AG04449 (cell line): Measurements from ENCODE around the gene FLVCR1.

Source experiments
- CTCF ChIA-PET: fragments of 350-600 bp; formaldehyde crosslinking; extraction: SDS; loops from one replicate; lab custom pipeline; 2021; ENCODE audit warnings: antibody characterized with exemption; lab: Yijun Ruan, JAX
- POLR2A ChIA-PET: fragments of 400-600, 350-600 bp; formaldehyde crosslinking; extraction: SDS; loops from one replicate; lab custom pipeline; 2020; ENCODE audit warnings: antibody characterized with exemption, inconsistent platforms; lab: Yijun Ruan, JAX
- DNase-seq: peaks from one replicate; pipeline ENCODE4 v3.0.0-alpha.2; 2010; ENCODE audit warnings: low read depth, low spot score
- H3K4me3 ChIP-seq: 2 replicates; pipeline ENCODE4 v1.5.1; 2011; ENCODE audit warnings: low read depth, mild to moderate bottlenecking, control low read depth, low read length
- CTCF ChIP-seq: IDR thresholded peaks from one replicate; pipeline ENCODE4 v1.5.1; 2011; ENCODE audit warnings: mild to moderate bottlenecking, moderate library complexity, low read length, control low read depth, inconsistent platforms; ENCODE audit not compliant: insufficient read depth; ENCODE audit errors: missing control alignments

Gene FLVCR1

GRCh38 chr1:212928323-212929291, 70.5 kb downstream of the FLVCR1 start:
- CTCF ChIA-PET: no interaction called here
- TF ChIP-seq CTCF: no peak
- DNase-seq: no peak
- H3K4me3 ChIP-seq: no peak overlapping the region
- POLR2A ChIA-PET: no interaction called here

GRCh38 chr1:212930986-212931678, 73.1 kb downstream of the FLVCR1 start:
- POLR2A ChIA-PET: no interaction called here
- H3K4me3 ChIP-seq: no peak overlapping the region
- no peak for TF ChIP-seq CTCF
- DNase-seq: no peak
- CTCF ChIA-PET: interaction anchor here (1.0 kb wide), 1 partner anchor 36 kb away, joined by 3 read pairs; no protein-coding TSS in a partner anchor

DNA sequence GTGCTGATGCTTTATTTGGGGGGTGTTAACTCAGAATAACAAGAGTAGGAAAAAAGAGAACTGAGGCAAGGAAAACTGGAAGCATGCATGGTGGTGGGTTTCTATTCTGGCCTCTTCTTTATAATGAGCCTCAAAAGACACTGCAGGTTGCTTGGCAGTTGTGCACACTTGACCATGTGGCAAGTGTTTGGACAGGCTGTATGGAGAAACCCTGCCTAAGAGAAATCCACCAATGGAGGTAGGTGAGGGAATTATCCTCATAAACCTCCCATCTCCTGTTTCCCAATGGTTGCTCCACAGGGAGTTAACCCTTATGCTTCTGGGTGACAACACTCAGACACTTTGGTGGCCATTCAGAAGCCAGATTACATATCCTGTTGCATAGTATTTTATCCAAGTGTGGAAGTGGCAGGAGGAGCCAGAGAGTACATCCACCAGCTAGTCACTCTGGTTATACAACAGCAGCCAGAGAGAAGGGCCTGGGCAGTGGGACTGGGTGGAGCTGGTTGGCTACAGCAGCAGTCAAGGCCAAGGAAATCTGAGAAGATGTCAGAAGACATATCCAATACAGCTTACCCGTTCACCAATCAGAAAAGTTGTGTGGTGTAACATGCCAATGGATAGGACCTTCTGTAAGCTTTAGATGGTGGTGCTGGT, 75.9 kb downstream of the FLVCR1 start:
- no peak for TF ChIP-seq CTCF
- POLR2A ChIA-PET: no interaction called here
- CTCF ChIA-PET: interaction anchor here (1.0 kb wide), 1 partner anchor 34 kb away, joined by 4 read pairs; no protein-coding TSS in a partner anchor
- DNase-seq: no peak
- no peak overlapping the region for H3K4me3 ChIP-seq

DNA sequence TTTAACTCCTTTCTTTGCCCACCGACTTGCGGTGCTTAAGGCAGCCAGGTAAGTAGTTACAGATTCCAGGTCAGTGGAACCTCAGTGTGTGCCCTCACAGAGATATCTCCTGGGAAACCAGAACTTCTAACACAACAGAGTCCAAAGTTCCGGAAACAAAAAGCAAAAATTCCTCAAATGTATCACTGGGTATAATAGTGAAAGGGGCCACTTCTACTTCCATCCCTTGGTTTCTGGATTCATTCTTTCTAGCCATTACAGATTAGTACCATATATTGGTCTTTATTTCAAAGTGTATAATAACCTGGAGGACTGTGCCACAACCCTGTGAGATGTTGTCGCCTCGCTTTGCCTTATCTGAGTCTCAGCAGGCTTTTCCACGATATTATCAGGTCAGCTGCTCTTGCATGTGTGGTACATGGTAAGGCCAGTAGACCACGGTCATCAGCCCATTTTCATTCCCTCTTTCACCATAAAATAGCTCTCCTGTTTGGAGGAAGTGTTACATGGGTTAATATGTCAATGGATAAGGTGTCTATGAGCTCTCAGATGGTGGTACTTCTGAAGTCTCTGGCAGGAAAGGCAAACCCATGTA, 77.4 kb downstream of the FLVCR1 start:
- no peak for DNase-seq
- TF ChIP-seq CTCF: no peak
- H3K4me3 ChIP-seq: no peak overlapping the region
- ChIA-PET CTCF (no interaction called here), POLR2A (no interaction called here)

GRCh38 chr1:212937034-212937433, 79.0 kb downstream of the FLVCR1 start:
- ChIA-PET POLR2A (no interaction called here), CTCF (no interaction called here)
- no peak for DNase-seq
- no peak overlapping the region for H3K4me3 ChIP-seq
- TF ChIP-seq CTCF: no peak
